Neural cell (in vitro differentiated cells): ENCODE data around the gene RAB5B.

Experiments used
- POLR2AphosphoS5 ChIP-seq: IDR thresholded peaks from 2 replicates; pipeline ENCODE4 v1.6.1; 2012
- TAF1 ChIP-seq: IDR thresholded peaks from 2 replicates; pipeline ENCODE4 v1.6.1; 2012; ENCODE audit warnings: low read depth
- TF ChIP-seq, protein P1 (sequence below): fragments of 450-650 bp; IDR thresholded peaks from 2 replicates; pipeline ENCODE4 v1.5.1; 2014; ENCODE audit warnings: antibody characterized with exemption, mild to moderate bottlenecking, moderate library complexity; ENCODE audit not compliant: poor library complexity, severe bottlenecking

DNA sequence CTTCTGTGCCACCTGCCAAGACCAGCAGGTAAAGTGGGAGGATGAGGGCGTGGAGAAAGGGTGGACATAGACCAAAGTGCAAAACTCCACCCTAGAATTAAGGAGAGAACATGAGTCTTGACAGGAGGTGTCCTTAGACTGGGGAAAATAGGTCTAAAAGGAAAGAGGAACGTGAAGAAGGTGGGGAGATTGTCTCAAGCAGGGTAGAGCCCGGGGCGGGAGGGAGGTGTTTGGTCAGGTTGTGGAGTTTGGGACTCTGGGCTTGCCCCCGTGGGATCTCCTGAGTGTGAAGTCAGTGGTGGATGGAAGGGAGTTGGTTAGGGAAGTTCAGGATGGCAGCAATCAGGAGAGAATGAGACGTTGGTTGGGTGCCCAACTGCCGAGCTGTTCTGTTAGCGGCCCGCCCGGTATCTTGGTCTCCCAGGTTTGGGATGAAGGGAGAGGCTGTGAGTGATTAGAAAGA lies 42.5 kb upstream of the RAB5B start:
- TF ChIP-seq, protein P1, sequence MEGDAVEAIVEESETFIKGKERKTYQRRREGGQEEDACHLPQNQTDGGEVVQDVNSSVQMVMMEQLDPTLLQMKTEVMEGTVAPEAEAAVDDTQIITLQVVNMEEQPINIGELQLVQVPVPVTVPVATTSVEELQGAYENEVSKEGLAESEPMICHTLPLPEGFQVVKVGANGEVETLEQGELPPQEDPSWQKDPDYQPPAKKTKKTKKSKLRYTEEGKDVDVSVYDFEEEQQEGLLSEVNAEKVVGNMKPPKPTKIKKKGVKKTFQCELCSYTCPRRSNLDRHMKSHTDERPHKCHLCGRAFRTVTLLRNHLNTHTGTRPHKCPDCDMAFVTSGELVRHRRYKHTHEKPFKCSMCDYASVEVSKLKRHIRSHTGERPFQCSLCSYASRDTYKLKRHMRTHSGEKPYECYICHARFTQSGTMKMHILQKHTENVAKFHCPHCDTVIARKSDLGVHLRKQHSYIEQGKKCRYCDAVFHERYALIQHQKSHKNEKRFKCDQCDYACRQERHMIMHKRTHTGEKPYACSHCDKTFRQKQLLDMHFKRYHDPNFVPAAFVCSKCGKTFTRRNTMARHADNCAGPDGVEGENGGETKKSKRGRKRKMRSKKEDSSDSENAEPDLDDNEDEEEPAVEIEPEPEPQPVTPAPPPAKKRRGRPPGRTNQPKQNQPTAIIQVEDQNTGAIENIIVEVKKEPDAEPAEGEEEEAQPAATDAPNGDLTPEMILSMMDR: no peak
- TF ChIP-seq TAF1: no peak
- no peak for TF ChIP-seq POLR2AphosphoS5
